Spleen (tissue), 11 donors: Measurements from ENCODE around the gene NFS1. TPM values are rescaled to one million over a fixed set of nuclear protein-coding genes. Genes with fewer than 3 reads are reported as not detected.

Experiments used
- DNase-seq: peaks from one replicate; pipeline ENCODE4 v3.0.0-alpha.2; 2020
- H3K27ac ChIP-seq, 8 donors: fragments of 200-600 bp; sonication (generic) in 7 of 8; 1 replicate in 4 of 8; 2 replicates in 4 of 8; pipeline versions ENCODE4 v1.5.0 to v1.8.0; 2016 to 2021; ENCODE audit warnings: inconsistent platforms in 4 of 8, mild to moderate bottlenecking in 4 of 8, moderate library complexity in 1 of 8
- H3K27me3 ChIP-seq, 7 donors: fragments of 200-600 bp; sonication (generic) in 6 of 7; replicated peaks in 1 of 7; 1 replicate in 4 of 7; 2 replicates in 3 of 7; pipeline versions ENCODE4 v1.5.0 to v1.8.0; 2016 to 2021; ENCODE audit warnings: inconsistent platforms in 3 of 7, mild to moderate bottlenecking in 1 of 7
- H3K36me3 ChIP-seq, 6 donors: fragments of 200-600 bp; sonication (generic) in 5 of 6; 1 replicate in 4 of 6; 2 replicates in 2 of 6; pipeline versions ENCODE4 v1.5.0 to v1.8.0; 2016 to 2021; ENCODE audit warnings: inconsistent platforms in 2 of 6
- H3K4me1 ChIP-seq, 6 donors: fragments of 200-600 bp; sonication (generic) in 5 of 6; 1 replicate in 3 of 6; 2 replicates in 3 of 6; pipeline versions ENCODE4 v1.5.0 to v1.8.0; 2016 to 2021; ENCODE audit warnings: inconsistent platforms in 3 of 6
- H3K4me3 ChIP-seq, 8 donors: fragments of 200-600 bp; sonication (generic) in 7 of 8; 1 replicate in 4 of 8; 2 replicates in 4 of 8; pipeline versions ENCODE4 v1.5.0 to v1.8.0; 2016 to 2021; ENCODE audit warnings: inconsistent platforms in 4 of 8, mild to moderate bottlenecking in 4 of 8, moderate library complexity in 2 of 8
- H3K9me3 ChIP-seq, 8 donors: fragments of 200-600 bp; sonication (generic) in 7 of 8; 1 replicate in 4 of 8; 2 replicates in 4 of 8; pipeline versions ENCODE4 v1.5.0 to v1.8.0; 2016 to 2021; ENCODE audit warnings: inconsistent platforms in 4 of 8
- POLR2A ChIP-seq, 3 donors: fragments of 450-650 bp; IDR thresholded peaks; one replicate each; pipeline ENCODE4 v1.5.1; 2017; ENCODE audit warnings: antibody characterized with exemption in 3 of 3, mild to moderate bottlenecking in 1 of 3
- POLR2AphosphoS5 ChIP-seq, 3 donors: sonication (generic); formaldehyde crosslinking; IDR thresholded peaks; one replicate each; pipeline ENCODE4 v1.5.1; 2017; ENCODE audit warnings: antibody characterized with exemption in 3 of 3
- WGBS, 5 donors: extraction: QIAGEN DNeasy Blood & Tissue Kit in 3 of 5; methylation state at CpG; one replicate each; pipeline versions ENCODE4 v1.1.5 to v1.1.7; 2013 to 2018; 5-methylcytosine and 5-hydroxymethylcytosine counted together
- intact Hi-C: fragments of 100-400 bp; cut with DNase I; formaldehyde crosslinking; loops from one replicate; pipeline ENCODE4 v1.15.0; 2023; ENCODE audit warnings: low total_unique reads
- polyA plus RNA-seq, 3 donors: library from polyadenylated mRNA; stranded (reverse); fragments of 200-250 nt; gene quantifications; one replicate each; pipeline ENCODE4 v1.2.1, GENCODE V29; 2013
- total RNA-seq, 7 donors: library from RNA; depleted of rRNA in 3 of 7; stranded (reverse); fragments of >200 nt in 3 of 7; fragmentation: NEBNext Ultra II Directional in 4 of 7; extraction: Animal tissue kit (Norgen Biotek cat#: 25700) in 4 of 7; gene quantifications; one replicate each; pipeline versions ENCODE4 v1.1.0 to v1.2.1, GENCODE V29; 2016 to 2021
- TF ChIP-seq, protein P1 (sequence below), 11 experiments: fragments of 200-600 bp in 7 of 11; fragments of 450-650 bp in 4 of 11; sonication (generic) in 4 of 11; IDR thresholded peaks in 8 of 11; conservative IDR thresholded peaks in 3 of 11; 1 replicate in 7 of 11; 2 replicates in 4 of 11; pipeline versions ENCODE4 v1.4.0 to v1.8.0; 2016 to 2021; ENCODE audit warnings: antibody characterized with exemption in 11 of 11, inconsistent platforms in 4 of 11, mild to moderate bottlenecking in 1 of 11
- donor health status: healthy with polysubstance abuse.
- donor health status: DM: no; HTN: no; CAD: no; lungs with moderate emphysema.
- donor health status: DM: no; HTN: no; CAD: no.
- donor health status: Bipolar disorder and iron deficiency.
- donor health status: healthy.
- donor health status: DM: no; HTN: no; CAD: no.
- donor health status: DM: yes; HTN: yes; CAD: no.

The NFS1 gene
- total and polyA plus RNA-seq, 10 donors: 21.3 to 40.8 (median 25.7) TPM

DNA sequence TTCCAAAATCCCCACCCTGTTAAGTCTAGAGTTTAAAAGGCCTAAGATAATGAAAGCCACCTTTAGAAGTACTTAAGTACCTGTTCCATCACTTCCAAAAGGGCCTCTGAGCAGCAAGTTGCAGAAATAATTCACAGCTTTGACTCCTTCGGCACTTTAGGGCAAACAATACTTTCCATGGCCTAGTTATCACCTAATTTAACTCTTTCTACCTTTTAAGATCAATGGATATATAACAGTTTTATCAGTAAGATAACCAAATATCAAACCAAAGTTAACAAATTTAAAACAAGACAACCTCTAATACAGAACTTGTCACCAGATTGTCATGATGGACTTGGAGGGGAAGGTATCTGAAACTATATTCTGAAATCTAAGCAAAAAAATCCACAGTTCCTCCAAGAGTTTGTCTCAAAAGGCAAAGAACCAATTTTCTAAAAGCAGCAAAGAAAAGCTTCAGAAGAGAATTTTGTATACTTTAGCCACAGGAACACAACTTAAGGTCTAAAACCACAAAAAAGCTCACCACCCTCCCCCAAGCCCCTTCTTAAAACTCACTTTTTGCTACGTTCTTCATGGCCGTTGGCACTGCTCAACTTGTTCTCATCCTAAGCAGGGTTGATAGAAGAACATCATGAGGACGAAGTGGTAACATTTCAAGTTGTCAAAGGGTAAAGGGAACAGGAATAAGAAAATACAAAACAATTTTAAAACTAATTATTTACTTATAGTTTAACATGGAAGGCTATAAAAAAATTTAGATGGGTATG, 39.4 kb upstream of the NFS1 start:
- H3K9me3 ChIP-seq: no peaks in the 10 kb centered on the region
- 50 to 67% (median 61%) methylated on average over 4 of the region's 4 CpGs for WGBS, 5 donors
- H3K27ac ChIP-seq: peak overlapping the region in 4 of 8 donors; percentile 48 to 100 (median 100)
- H3K36me3 ChIP-seq: peaks cover 2 to 72% (median 70%) of the 10 kb centered on the region in 6 donors
- intact Hi-C loops: loop anchor here (10.0 kb wide), 1 partner anchor 146 kb away; no protein-coding TSS in a partner anchor
- TF ChIP-seq POLR2A (IDR thresholded peaks at IDR 0.05): no peak
- no peak for TF ChIP-seq POLR2AphosphoS5 (IDR thresholded peaks at IDR 0.05)
- peak overlapping the region in 5 of 8 donors; percentile 1 to 86 (median 64) for H3K4me3 ChIP-seq
- H3K4me1 ChIP-seq: peaks cover 65 to 84% (median 81%) of the 10 kb centered on the region in 6 donors
- H3K27me3 ChIP-seq: no peaks in the 10 kb centered on the region
- DNase-seq: no peak

DNA sequence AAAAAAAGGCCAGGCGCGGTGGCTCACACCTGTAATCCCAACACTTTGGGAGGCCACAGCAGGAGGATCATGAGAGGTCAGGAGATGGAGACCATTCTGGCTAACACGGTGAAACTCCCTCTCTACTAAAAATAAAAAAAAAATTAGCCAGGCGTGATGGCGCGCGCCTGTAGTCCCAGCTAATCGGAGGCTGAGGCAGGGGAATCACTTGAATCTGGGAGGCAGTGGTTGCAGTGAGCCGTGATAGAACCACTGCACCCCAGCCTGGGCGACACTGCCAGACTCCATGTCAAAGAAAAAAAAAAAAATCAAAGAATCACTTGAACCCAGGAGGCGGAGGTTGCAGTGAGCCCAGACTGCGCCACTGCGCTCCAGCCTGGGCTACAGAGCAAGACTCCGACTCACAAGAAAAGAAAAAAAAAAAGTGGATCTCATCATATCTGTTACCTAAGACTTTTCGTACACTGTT, 38.7 kb upstream of the NFS1 start:
- TF ChIP-seq POLR2A (IDR thresholded peaks at IDR 0.05): no peak
- TF ChIP-seq POLR2AphosphoS5 (IDR thresholded peaks at IDR 0.05): no peak
- TF ChIP-seq, protein P1, sequence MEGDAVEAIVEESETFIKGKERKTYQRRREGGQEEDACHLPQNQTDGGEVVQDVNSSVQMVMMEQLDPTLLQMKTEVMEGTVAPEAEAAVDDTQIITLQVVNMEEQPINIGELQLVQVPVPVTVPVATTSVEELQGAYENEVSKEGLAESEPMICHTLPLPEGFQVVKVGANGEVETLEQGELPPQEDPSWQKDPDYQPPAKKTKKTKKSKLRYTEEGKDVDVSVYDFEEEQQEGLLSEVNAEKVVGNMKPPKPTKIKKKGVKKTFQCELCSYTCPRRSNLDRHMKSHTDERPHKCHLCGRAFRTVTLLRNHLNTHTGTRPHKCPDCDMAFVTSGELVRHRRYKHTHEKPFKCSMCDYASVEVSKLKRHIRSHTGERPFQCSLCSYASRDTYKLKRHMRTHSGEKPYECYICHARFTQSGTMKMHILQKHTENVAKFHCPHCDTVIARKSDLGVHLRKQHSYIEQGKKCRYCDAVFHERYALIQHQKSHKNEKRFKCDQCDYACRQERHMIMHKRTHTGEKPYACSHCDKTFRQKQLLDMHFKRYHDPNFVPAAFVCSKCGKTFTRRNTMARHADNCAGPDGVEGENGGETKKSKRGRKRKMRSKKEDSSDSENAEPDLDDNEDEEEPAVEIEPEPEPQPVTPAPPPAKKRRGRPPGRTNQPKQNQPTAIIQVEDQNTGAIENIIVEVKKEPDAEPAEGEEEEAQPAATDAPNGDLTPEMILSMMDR (IDR thresholded peaks at IDR 0.05 in 8 of 11, conservative IDR thresholded peaks at IDR 0.05 in 3 of 11): no peak
- Histone ChIP-seq H3K27ac (no peak overlapping the region), H3K4me1 (peaks cover 66 to 84% (median 81%) of the 10 kb centered on the region in 6 donors), H3K9me3 (no peaks in the 10 kb centered on the region), H3K36me3 (peaks cover 2 to 79% (median 76%) of the 10 kb centered on the region in 6 donors), H3K27me3 (no peaks in the 10 kb centered on the region), H3K4me3 (peak overlapping the region in 1 of 8 donors; percentile 86)
- intact Hi-C loops: loop anchor here (10.0 kb wide), 1 partner anchor 147 kb away; no protein-coding TSS in a partner anchor
- no peak for DNase-seq
- 88 to 95% (median 91%) methylated on average over 14 to 15 of the region's 15 CpGs for WGBS, 5 donors

DNA sequence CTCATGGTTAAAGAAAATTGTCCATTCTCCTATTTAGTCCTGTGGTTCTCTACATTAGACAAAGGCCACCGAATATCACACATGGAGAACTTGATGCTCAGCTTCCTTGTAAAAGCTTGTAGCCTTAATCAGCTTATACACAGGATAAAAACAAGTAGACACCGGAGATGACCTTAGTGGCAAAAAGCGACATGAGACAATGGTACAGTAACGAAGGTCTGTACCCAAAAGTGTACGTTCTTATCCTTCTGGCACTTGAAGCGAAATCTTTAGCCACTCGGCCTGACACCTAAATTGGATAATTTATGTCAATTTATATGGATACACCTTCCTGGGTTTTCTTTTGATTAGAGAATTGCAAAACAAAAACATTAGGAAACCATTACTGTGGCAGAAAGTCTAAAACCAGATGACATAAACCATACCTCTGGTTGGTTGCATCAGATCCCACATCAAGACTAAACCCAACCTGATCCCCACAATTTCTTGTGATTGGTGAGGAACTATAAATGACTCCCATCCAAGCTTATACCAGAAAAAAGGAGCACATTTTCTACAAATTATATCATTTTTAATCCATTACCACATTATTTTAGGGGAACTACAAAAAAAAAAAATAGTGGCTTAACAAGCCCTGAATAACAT, 36.8 kb upstream of the NFS1 start:
- Histone ChIP-seq H3K36me3 (peaks cover 2 to 98% (median 95%) of the 10 kb centered on the region in 6 donors), H3K27me3 (no peaks in the 10 kb centered on the region), H3K9me3 (no peaks in the 10 kb centered on the region), H3K4me3 (peak overlapping the region in 3 of 8 donors; percentile 0 to 11 (median 1)), H3K4me1 (peaks cover 78 to 100% (median 98%) of the 10 kb centered on the region in 6 donors), H3K27ac (peak overlapping the region in 1 of 8 donors; percentile 14)
- TF ChIP-seq, protein P1 (IDR thresholded peaks at IDR 0.05 in 8 of 11, conservative IDR thresholded peaks at IDR 0.05 in 3 of 11): no peak
- TF ChIP-seq POLR2A (IDR thresholded peaks at IDR 0.05) (no peak), POLR2AphosphoS5 (IDR thresholded peaks at IDR 0.05) (no peak)
- no peak for DNase-seq
- 48 to 69% (median 59%) methylated on average over 7 of the region's 7 CpGs for WGBS, 5 donors
- intact Hi-C loops: loop anchor here (10.0 kb wide), 1 partner anchor 149 kb away; no protein-coding TSS in a partner anchor

DNA sequence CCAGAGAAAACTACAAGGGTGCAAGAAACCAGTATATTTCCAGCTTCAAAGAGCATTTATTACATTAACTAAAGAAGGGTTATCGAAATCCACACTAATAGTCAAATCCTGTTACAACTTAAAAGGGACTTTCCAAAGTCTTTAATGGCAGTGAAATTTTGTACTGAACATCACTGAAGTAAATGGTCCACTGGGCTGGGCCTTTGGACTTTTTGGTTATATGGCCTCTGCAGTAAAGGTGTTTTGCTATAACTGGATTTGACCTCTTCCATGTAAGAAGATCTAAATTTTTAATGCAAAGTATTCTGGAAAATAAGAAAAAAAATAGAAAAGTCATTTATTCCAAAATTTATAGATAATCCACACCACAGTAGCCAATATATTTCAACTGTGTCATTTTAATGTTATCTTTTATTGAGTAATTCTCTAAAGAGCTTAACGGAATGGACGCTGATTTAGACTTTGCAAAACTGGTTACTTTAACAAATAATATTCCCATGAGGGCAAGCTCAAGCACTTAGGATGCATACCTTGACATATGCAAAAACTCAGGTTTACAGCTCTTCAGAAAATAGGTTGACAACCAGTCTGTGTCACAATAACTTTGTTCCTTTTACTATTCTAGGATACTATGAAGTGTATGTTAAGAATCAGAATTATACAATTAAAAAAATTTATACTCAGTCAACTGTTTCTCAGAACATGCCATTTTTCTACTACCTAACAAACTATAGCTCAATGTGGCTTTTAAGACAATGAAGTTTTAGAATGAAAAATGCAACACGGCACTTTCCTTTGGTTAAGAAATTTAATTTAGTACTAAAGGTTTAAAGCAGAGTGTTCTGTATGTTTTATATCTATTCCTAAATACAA, 35.9 kb upstream of the NFS1 start:
- Histone ChIP-seq H3K27ac (no peak overlapping the region), H3K4me1 (peaks cover 76 to 100% (median 100%) of the 10 kb centered on the region in 6 donors), H3K27me3 (no peaks in the 10 kb centered on the region), H3K4me3 (peak overlapping the region in 1 of 8 donors; percentile 15), H3K36me3 (peaks cover 2 to 100% (median 96%) of the 10 kb centered on the region in 6 donors), H3K9me3 (no peaks in the 10 kb centered on the region)
- no peak for DNase-seq
- TF ChIP-seq, protein P1 (IDR thresholded peaks at IDR 0.05 in 8 of 11, conservative IDR thresholded peaks at IDR 0.05 in 3 of 11): no peak
- TF ChIP-seq POLR2A (IDR thresholded peaks at IDR 0.05): no peak
- no peak for TF ChIP-seq POLR2AphosphoS5 (IDR thresholded peaks at IDR 0.05)
- intact Hi-C loops: loop anchor here (10.0 kb wide), 1 partner anchor 150 kb away; no protein-coding TSS in a partner anchor
- 65 to 84% (median 71%) methylated on average over 4 of the region's 4 CpGs for WGBS, 5 donors
